NT2/D1 (cell line): ENCODE measurements around the gene DSC2.

ENCODE experiments used
- SUZ12 ChIP-seq: IDR thresholded peaks from 2 replicates; pipeline ENCODE4 v1.6.1; 2011; ENCODE audit not compliant: insufficient read length, insufficient read depth; ENCODE audit errors: extremely low read depth
- YY1 ChIP-seq: IDR thresholded peaks from 2 replicates; pipeline ENCODE4 v1.6.1; 2011; ENCODE audit not compliant: insufficient read length, insufficient read depth
- ZNF274 ChIP-seq: IDR thresholded peaks from 2 replicates; pipeline ENCODE4 v1.6.1; 2011; ENCODE audit warnings: mild to moderate bottlenecking, low read depth, low read length

DNA sequence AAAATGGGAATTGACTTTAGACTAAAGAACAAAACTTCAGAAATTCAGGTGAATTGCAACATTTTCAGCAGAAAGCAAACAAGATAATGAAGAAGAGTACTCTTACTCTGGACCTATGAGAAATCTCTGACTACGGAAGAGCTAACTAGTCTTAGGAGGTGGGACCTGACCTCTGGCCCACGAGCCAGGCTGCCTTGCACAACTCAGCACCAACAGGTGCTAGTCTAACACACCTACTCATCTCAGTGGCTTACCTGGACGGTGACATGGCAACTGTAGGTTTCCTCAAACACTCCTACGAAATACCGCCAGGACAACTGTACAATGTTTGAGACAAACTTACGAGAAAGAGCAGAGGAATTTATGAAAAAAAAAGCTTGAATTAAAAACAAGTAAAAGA lies 56.6 kb downstream of the DSC2 start:
- no peak for TF ChIP-seq YY1
- TF ChIP-seq ZNF274, result no peak
- TF ChIP-seq SUZ12, result no peak
